Small intestine (tissue), 7 donors: ENCODE data around the gene RNASEH2A. TPM values are rescaled to one million over a fixed set of nuclear protein-coding genes. Genes with fewer than 3 reads are reported as not detected.

Experiments used
- DNase-seq, 2 donors: peaks; one replicate each; pipeline versions ENCODE4 v3.0.0 to v3.0.0-alpha.2; 2013
- FAIRE-seq: peaks from 2 replicates; lab custom pipeline; 2012; peaks lifted over from hg19 to GRCh38; lab: Jason Lieb, UNC
- H3K27ac ChIP-seq, 3 donors: one replicate each; pipeline ENCODE4 v1.5.1; 2013; ENCODE audit warnings: low read length in 2 of 3, mild to moderate bottlenecking in 2 of 3, control low read depth in 1 of 3, inconsistent platforms in 1 of 3, low read depth in 1 of 3, moderate library complexity in 1 of 3
- H3K27me3 ChIP-seq, 3 donors: one replicate each; pipeline ENCODE4 v1.6.1; 2013; ENCODE audit warnings: low read length in 3 of 3, inconsistent platforms in 1 of 3; ENCODE audit not compliant: control insufficient read depth in 3 of 3, insufficient read depth in 3 of 3
- H3K36me3 ChIP-seq, 3 donors: one replicate each; pipeline ENCODE4 v1.6.1; 2013; ENCODE audit warnings: low read length in 3 of 3, inconsistent platforms in 1 of 3, low read depth in 1 of 3, mild to moderate bottlenecking in 1 of 3, moderate library complexity in 1 of 3; ENCODE audit not compliant: control insufficient read depth in 3 of 3, insufficient read depth in 2 of 3
- H3K4me1 ChIP-seq, 3 donors: one replicate each; pipeline ENCODE4 v1.6.1; 2013; ENCODE audit warnings: low read length in 2 of 3, inconsistent platforms in 1 of 3, low read depth in 1 of 3, mild to moderate bottlenecking in 1 of 3, moderate library complexity in 1 of 3; ENCODE audit not compliant: control insufficient read depth in 3 of 3, insufficient read depth in 2 of 3
- H3K4me3 ChIP-seq, 3 donors: one replicate each; pipeline ENCODE4 v1.5.1; 2013; ENCODE audit warnings: low read length in 3 of 3, control low read depth in 1 of 3, inconsistent platforms in 1 of 3, low read depth in 1 of 3, mild to moderate bottlenecking in 1 of 3, moderate library complexity in 1 of 3
- H3K9me3 ChIP-seq, 2 donors: one replicate each; pipeline ENCODE4 v1.6.1; 2013; ENCODE audit warnings: low read depth in 1 of 2, low read length in 1 of 2; ENCODE audit not compliant: control insufficient read depth in 2 of 2, insufficient read depth in 1 of 2
- WGBS, 3 donors: extraction: QIAGEN DNeasy Blood & Tissue Kit; methylation state at CpG; one replicate each; pipeline ENCODE4 v1.1.7; 2013; 5-methylcytosine and 5-hydroxymethylcytosine counted together
- polyA plus RNA-seq, 4 donors: library from polyadenylated mRNA; stranded (reverse) in 3 of 4; unstranded in 1 of 4; fragments of 200-250 nt in 3 of 4; fragments of 120-200 nt in 1 of 4; gene quantifications; one replicate each; pipeline versions ENCODE4 v1.2.1 to v1.2.3, GENCODE V29; 2013
- donor health status: healthy with polysubstance abuse.
- donor health status: control.
- donor health status: control.
- donor health status: Bipolar disorder and iron deficiency.
- donor health status: healthy.

The RNASEH2A gene
- polyA plus RNA-seq, 4 donors = 3.1 to 22.3 (median 12.8) TPM

GRCh38 chr19:12789098-12789903 lies 17.1 kb upstream of the RNASEH2A start:
- H3K4me1 ChIP-seq = peaks cover 8 to 63% (median 8%) of the 10 kb centered on the region in 3 donors
- H3K9me3 ChIP-seq = no peaks in the 10 kb centered on the region
- peak in 1 of 2 donors; percentile 90 for DNase-seq
- H3K27me3 ChIP-seq = no peaks in the 10 kb centered on the region
- peaks cover 0 to 8% (median 0%) of the 10 kb centered on the region in 3 donors for H3K36me3 ChIP-seq
- WGBS, 3 donors = 0 to 3% (median 1%) methylated on average over 15 to 46 of the region's 46 CpGs
- H3K4me3 ChIP-seq = peak overlapping the region; percentile 33 to 97 (median 60)
- H3K27ac ChIP-seq = peak overlapping the region; percentile 98 to 100 (median 99)
- FAIRE-seq = no peak

- DNase-seq = peak; percentile 95 to 99
Measured at GRCh38 chr19:12789904-12790619, 16.3 kb upstream of the RNASEH2A start.

GRCh38 chr19:12790628-12791344 lies 15.6 kb upstream of the RNASEH2A start:
- H3K9me3 ChIP-seq = no peaks in the 10 kb centered on the region
- H3K27me3 ChIP-seq = no peaks in the 10 kb centered on the region
- peaks cover 0 to 8% (median 0%) of the 10 kb centered on the region in 3 donors for H3K36me3 ChIP-seq
- peak; percentile 55 to 61 for DNase-seq
- H3K27ac ChIP-seq = peak overlapping the region; percentile 98 to 99 (median 98)
- FAIRE-seq = no peak
- peaks cover 3 to 61% (median 8%) of the 10 kb centered on the region in 3 donors for H3K4me1 ChIP-seq
- peak overlapping the region; percentile 33 to 97 (median 60) for H3K4me3 ChIP-seq
- 0 to 2% (median 1%) methylated on average over 22 of the region's 22 CpGs for WGBS, 3 donors

More at GRCh38 chr19:12789904-12790619, 16.3 kb upstream of the RNASEH2A start:
- H3K9me3 ChIP-seq = no peaks in the 10 kb centered on the region
- peak overlapping the region; percentile 33 to 97 (median 60) for H3K4me3 ChIP-seq
- H3K4me1 ChIP-seq = peaks cover 8 to 63% (median 8%) of the 10 kb centered on the region in 3 donors
- no peak for FAIRE-seq
- 0 to 1% (median 0%) methylated on average over 43 to 56 of the region's 56 CpGs for WGBS, 3 donors
- H3K27ac ChIP-seq = peak overlapping the region; percentile 98 to 99 (median 98)
- H3K27me3 ChIP-seq = no peaks in the 10 kb centered on the region
- H3K36me3 ChIP-seq = peaks cover 0 to 8% (median 0%) of the 10 kb centered on the region in 3 donors

- 0% methylated on average over 50 to 73 of the region's 73 CpGs for WGBS, 3 donors
- FAIRE-seq = no peak
Measured at GRCh38 chr19:12791345-12792050, 14.9 kb upstream of the RNASEH2A start, which contains the start of gene JUNB. JUNB (plus strand) TSS chr19:12791486; CDS start chr19:12791772, 286 bp downstream.

GRCh38 chr19:12792051-12792852 lies 14.1 kb upstream of the RNASEH2A start:
- 0% methylated on average over 72 to 84 of the region's 84 CpGs for WGBS, 3 donors
- Histone ChIP-seq H3K27ac (peak overlapping the region; percentile 98 to 99 (median 98)), H3K27me3 (no peaks in the 10 kb centered on the region), H3K4me3 (peak overlapping the region; percentile 85 to 97 (median 89)), H3K4me1 (peaks cover 0 to 58% (median 3%) of the 10 kb centered on the region in 3 donors), H3K9me3 (no peaks in the 10 kb centered on the region), H3K36me3 (peaks cover 0 to 15% (median 0%) of the 10 kb centered on the region in 3 donors)
- DNase-seq (peak; percentile 73 to 75), FAIRE-seq (no peak)

More at GRCh38 chr19:12791345-12792050, 14.9 kb upstream of the RNASEH2A start, which contains the start of gene JUNB:
- Histone ChIP-seq H3K4me3 (peak within 1 kb of the TSS; percentile 85 to 97 (median 89)), H3K27me3 (no peaks in the 10 kb centered on the region), H3K4me1 (peaks cover 0 to 61% (median 3%) of the 10 kb centered on the region in 3 donors), H3K36me3 (peaks cover 0 to 8% (median 0%) of the 10 kb centered on the region in 3 donors), H3K9me3 (no peaks in the 10 kb centered on the region), H3K27ac (peak within 1 kb of the TSS; percentile 98 to 99 (median 98))
- peak; percentile 97 to 99 for DNase-seq

GRCh38 chr19:12792853-12793289 lies 13.5 kb upstream of the RNASEH2A start:
- FAIRE-seq = no peak
- DNase-seq = no peak
- WGBS, 3 donors = 0 to 1% (median 0%) methylated on average over 22 of the region's 22 CpGs

More at GRCh38 chr19:12792853-12793289, 13.5 kb upstream of the RNASEH2A start:
- peak overlapping the region; percentile 85 to 97 (median 89) for H3K4me3 ChIP-seq
- no peaks in the 10 kb centered on the region for H3K27me3 ChIP-seq
- H3K36me3 ChIP-seq = peaks cover 0 to 20% (median 0%) of the 10 kb centered on the region in 3 donors
- no peaks in the 10 kb centered on the region for H3K9me3 ChIP-seq
- H3K4me1 ChIP-seq = peaks cover 0 to 53% (median 3%) of the 10 kb centered on the region in 3 donors
- peak overlapping the region; percentile 98 to 99 (median 98) for H3K27ac ChIP-seq
